Measurements from ENCODE around the gene ICA1.

DNA sequence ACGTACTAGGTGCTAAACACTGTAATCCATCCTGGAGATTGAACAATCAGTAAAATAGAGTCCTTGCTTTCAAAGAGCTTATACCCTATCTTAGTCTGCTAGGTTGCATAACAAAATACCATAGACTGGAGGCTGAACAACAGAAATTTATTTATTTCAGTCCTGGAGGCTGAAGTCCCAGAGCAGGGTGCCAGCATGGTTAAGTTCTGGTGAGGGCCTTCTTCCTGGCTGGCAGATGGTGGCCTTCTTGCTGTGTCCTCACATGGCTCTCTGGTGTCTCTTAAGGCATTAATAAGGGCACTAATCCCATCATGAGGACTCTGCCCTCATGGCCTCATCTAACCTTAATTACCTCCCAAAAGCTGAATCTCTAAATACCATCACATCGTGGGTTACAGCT lies 43.1 kb upstream of the ICA1 start:
- TF ChIP-seq POLR2A (IDR thresholded peaks at IDR 0.05; ENCODE audit: low read depth, low read length), result no peak
- no peak for TF ChIP-seq TAF1 (IDR thresholded peaks at IDR 0.05; ENCODE audit: borderline replicate concordance, low read depth, low read length)
- no peak for TF ChIP-seq POLR2AphosphoS5 (IDR thresholded peaks at IDR 0.05; ENCODE audit: low read depth, low read length)

Data from GM12892 (cell line).